Activated B cell treated with CpG ODN at 0.5 μM for 24 hours (primary cell): ENCODE measurements around the gene USP9Y. TPM values are rescaled to one million over a fixed set of nuclear protein-coding genes. Genes with fewer than 3 reads are reported as not detected.

Experiments used
- ATAC-seq: fragments of 200-7000 bp; cut with Tn5 transposase; one replicate; pipeline ENCODE4 v1.10.0; 2021; ENCODE audit warnings: low read depth, mild to moderate bottlenecking, moderate library complexity
- CTCF ChIA-PET: fragments of 350-600 bp; sonication (Branson Sonifier 250); formaldehyde crosslinking; loops from one replicate; lab custom pipeline; 2021; ENCODE audit warnings: antibody characterized with exemption; lab: Charles Lee
- POLR2A ChIA-PET: fragments of 350-600 bp; sonication (Branson Sonifier 250); formaldehyde crosslinking; loops from one replicate; lab custom pipeline; 2021; ENCODE audit warnings: antibody characterized with exemption; lab: Charles Lee
- DNase-seq: peaks from one replicate; pipeline ENCODE4 v3.0.0; 2022
- H3K27ac Mint-ChIP-seq: one replicate; pipeline ENCODE4 v1.8.0; 2020; ENCODE audit warnings: mixed read lengths
- H3K27me3 Mint-ChIP-seq: one replicate; pipeline ENCODE4 v1.8.0; 2021; ENCODE audit warnings: mixed read lengths
- H3K36me3 Mint-ChIP-seq: one replicate; pipeline ENCODE4 v1.8.0; 2021; ENCODE audit warnings: low read depth, mixed read lengths
- H3K4me1 Mint-ChIP-seq: one replicate; pipeline ENCODE4 v1.8.0; 2021; ENCODE audit warnings: mixed read lengths
- H3K4me3 Mint-ChIP-seq: one replicate; pipeline ENCODE4 v1.8.0; 2020; ENCODE audit warnings: mild to moderate bottlenecking, mixed read lengths
- H3K9me3 Mint-ChIP-seq: one replicate; pipeline ENCODE4 v1.8.0; 2020; ENCODE audit warnings: mixed read lengths
- intact Hi-C: fragments of 100-400 bp; cut with micrococcal nuclease; formaldehyde crosslinking; loops from one replicate; pipeline ENCODE4 v1.15.1; 2024
- total RNA-seq: library from RNA; stranded (reverse); gene quantifications from 2 replicates; pipeline ENCODE4 v1.2.3, GENCODE V29; 2022
- TF ChIP-seq, protein P1 (sequence below): fragments of 200-600 bp; IDR thresholded peaks from one replicate; pipeline ENCODE4 v1.8.0; 2022; ENCODE audit warnings: antibody characterized with exemption, mild to moderate bottlenecking

USP9Y gene
- total RNA-seq, 1 donor from 2014 or later, result 29.3 TPM

DNA sequence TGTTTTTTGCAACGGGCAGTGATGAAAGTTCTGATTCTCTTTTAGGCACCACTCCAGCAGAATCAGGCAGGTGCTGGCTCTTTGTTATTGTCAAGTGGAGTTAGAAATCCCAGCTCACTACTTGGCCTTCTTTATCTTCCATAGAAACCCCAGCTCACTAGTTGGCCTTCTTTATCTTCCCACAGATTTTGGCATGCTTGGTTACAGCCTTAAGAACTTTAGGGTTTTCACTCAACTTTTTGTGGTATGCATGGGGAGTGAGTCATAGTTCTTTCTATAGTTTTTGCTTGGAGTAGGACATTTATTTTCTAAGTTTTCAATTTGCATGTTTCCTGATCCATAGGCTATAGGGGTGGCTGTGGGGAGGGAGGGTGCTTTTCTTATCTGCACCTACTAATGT is 55.0 kb downstream of the USP9Y start:
- Mint-ChIP-seq H3K36me3 (peaks cover 55% of the 10 kb centered on the region), H3K4me3 (no peak overlapping the region), H3K9me3 (no peaks in the 10 kb centered on the region), H3K4me1 (no peaks in the 10 kb centered on the region), H3K27ac (no peak overlapping the region), H3K27me3 (no peaks in the 10 kb centered on the region)
- TF ChIP-seq, protein P1, sequence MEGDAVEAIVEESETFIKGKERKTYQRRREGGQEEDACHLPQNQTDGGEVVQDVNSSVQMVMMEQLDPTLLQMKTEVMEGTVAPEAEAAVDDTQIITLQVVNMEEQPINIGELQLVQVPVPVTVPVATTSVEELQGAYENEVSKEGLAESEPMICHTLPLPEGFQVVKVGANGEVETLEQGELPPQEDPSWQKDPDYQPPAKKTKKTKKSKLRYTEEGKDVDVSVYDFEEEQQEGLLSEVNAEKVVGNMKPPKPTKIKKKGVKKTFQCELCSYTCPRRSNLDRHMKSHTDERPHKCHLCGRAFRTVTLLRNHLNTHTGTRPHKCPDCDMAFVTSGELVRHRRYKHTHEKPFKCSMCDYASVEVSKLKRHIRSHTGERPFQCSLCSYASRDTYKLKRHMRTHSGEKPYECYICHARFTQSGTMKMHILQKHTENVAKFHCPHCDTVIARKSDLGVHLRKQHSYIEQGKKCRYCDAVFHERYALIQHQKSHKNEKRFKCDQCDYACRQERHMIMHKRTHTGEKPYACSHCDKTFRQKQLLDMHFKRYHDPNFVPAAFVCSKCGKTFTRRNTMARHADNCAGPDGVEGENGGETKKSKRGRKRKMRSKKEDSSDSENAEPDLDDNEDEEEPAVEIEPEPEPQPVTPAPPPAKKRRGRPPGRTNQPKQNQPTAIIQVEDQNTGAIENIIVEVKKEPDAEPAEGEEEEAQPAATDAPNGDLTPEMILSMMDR, result no peak
- ATAC-seq, result no peak
- ChIA-PET CTCF (no interaction called here), POLR2A (no interaction called here)
- intact Hi-C loops, result no loop called here
- no peak for DNase-seq

DNA sequence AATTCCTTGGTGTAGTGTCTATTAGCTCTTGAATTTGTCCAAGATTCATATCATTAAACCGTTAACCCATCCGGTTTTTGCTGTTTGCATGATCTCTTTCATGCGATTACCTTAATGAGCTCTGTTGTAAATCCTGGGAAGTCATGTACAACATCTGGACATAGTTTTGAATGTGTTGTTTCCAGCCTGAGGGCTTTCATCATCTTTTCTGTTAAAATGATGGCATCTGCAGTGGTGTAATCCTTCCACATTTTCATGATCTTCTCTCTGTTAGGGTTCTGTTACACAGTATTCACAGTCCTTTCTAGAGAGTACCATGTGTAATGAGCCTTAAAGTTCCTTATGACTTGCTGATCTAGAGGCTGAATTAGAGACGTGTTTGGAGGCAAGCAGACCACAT is 64.9 kb downstream of the USP9Y start:
- Mint-ChIP-seq H3K36me3 (peaks cover 37% of the 10 kb centered on the region), H3K4me1 (no peaks in the 10 kb centered on the region), H3K4me3 (no peak overlapping the region), H3K27me3 (no peaks in the 10 kb centered on the region), H3K9me3 (no peaks in the 10 kb centered on the region), H3K27ac (no peak overlapping the region)
- ATAC-seq (no peak), DNase-seq (no peak)
- TF ChIP-seq, protein P1, result no peak
- intact Hi-C loops, result no loop called here
- ChIA-PET POLR2A (no interaction called here), CTCF (no interaction called here)

DNA sequence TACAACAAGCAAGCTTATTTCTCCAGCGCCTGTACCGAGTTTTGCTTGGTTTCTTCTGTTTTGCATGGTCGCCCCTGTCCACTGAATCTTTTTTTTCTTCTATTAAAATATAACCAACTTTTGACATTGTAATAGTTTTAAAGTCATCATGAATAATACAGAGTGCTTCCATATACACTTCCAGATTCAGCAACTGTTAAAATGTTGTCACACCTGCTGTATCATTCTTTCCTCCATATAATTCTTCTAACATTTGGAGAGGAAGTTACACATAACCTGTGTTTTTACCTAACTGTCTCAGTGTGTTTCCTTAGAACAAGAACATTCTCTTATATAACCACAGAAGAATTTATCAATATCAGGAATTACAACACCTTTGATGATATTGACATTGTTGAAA is 83.5 kb downstream of the USP9Y start:
- intact Hi-C loops, result no loop called here
- Mint-ChIP-seq H3K36me3 (peaks cover 60% of the 10 kb centered on the region), H3K9me3 (no peaks in the 10 kb centered on the region), H3K27ac (no peak overlapping the region), H3K27me3 (no peaks in the 10 kb centered on the region), H3K4me3 (no peak overlapping the region), H3K4me1 (no peaks in the 10 kb centered on the region)
- TF ChIP-seq, protein P1, result no peak
- ChIA-PET POLR2A (no interaction called here), CTCF (no interaction called here)
- DNase-seq, result no peak
- ATAC-seq, result no peak

DNA sequence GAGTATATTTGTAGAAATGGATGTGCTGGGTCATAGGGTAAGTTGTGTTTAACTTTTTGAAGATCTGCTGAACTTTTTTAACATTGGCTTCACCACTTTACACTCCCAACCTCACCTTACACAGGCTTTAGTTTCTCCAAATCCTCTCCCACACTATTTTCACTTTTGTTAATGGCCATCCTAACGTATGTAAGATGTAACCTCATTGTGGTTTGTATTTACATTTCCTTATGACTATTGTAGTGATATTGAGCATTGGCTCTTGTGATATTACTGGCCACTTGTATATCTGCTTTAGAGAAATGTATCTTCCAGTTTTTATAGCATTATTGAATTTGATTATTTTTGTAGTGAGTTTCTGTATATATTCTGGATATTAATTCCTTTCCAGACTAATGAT is 93.0 kb downstream of the USP9Y start:
- ChIA-PET POLR2A (no interaction called here), CTCF (no interaction called here)
- no peak overlapping the region for H3K27ac Mint-ChIP-seq
- ATAC-seq (no peak), DNase-seq (no peak)
- TF ChIP-seq, protein P1, result no peak
- peaks cover 46% of the 10 kb centered on the region for H3K36me3 Mint-ChIP-seq
- H3K4me1 Mint-ChIP-seq, result peaks cover 8% of the 10 kb centered on the region
- H3K27me3 Mint-ChIP-seq, result no peaks in the 10 kb centered on the region
- intact Hi-C loops, result no loop called here
- no peaks in the 10 kb centered on the region for H3K9me3 Mint-ChIP-seq
- H3K4me3 Mint-ChIP-seq, result no peak overlapping the region

DNA sequence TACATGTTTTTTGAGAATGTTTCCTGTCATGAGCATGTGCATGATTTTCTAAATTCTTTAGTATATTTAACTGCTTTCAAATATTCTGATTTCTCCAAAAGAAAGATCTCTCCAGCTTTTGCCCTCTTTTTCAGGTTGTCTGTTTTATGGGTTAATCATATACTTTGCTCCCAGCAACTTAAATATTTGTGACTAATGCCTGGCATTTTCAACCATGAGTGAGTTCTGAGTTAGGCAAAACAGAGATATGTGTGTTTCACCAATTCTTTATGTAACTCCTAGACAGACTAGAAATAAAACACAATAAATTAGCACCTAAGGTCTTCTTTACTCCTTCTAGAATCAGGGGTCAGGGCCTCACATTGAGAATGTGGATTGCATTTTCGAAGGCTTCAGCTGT is 107.0 kb downstream of the USP9Y start:
- H3K27me3 Mint-ChIP-seq, result no peaks in the 10 kb centered on the region

More for the DNA sequence above, 107.0 kb downstream of the USP9Y start:
- ATAC-seq (no peak), DNase-seq (no peak)
- H3K27ac Mint-ChIP-seq, result no peak overlapping the region
- no peaks in the 10 kb centered on the region for H3K9me3 Mint-ChIP-seq
- no peaks in the 10 kb centered on the region for H3K4me1 Mint-ChIP-seq
- H3K36me3 Mint-ChIP-seq, result peaks cover 51% of the 10 kb centered on the region
- POLR2A ChIA-PET, result interaction anchor here (0.5 kb wide), 1 partner anchor 99 kb away, joined by 7 read pairs; no protein-coding TSS in a partner anchor
- TF ChIP-seq, protein P1, result no peak
- intact Hi-C loops, result no loop called here
- CTCF ChIA-PET, result no interaction called here
- H3K4me3 Mint-ChIP-seq, result no peak overlapping the region
